K562 (cell line): ENCODE data around the gene TRIM44. TPM values are rescaled to one million over a fixed set of nuclear protein-coding genes. Genes with fewer than 3 reads are reported as not detected.

Experiments used
- ATAC-seq: fragments of 200-7000 bp; cut with Tn5 transposase; 3 replicates; pipeline ENCODE4 v1.9.1; 2020; ENCODE audit warnings: moderate library complexity
- BruUV-seq: library from RNA; stranded (reverse); fragments of 400-500 nt; replicated peaks from 2 replicates; lab custom pipeline; 2021; lab: Mats Ljungman, UMichigan
- CTCF ChIA-PET: fragments of 300-600 bp; formaldehyde crosslinking; extraction: SDS; loops from one replicate; lab custom pipeline; 2021; ENCODE audit warnings: low intra/inter-chr PET ratio; lab: Yijun Ruan, JAX
- POLR2A ChIA-PET: fragments of 300-600, 350-650 bp; sonication (Branson Sonifier 250); formaldehyde crosslinking; extraction: SDS; loops from one replicate; lab custom pipeline; 2021; ENCODE audit warnings: antibody characterized with exemption, inconsistent platforms; lab: Yijun Ruan, JAX
- DNase-seq, 4 experiments: peaks; one replicate each; pipeline versions ENCODE4 v3.0.0 to v3.0.0-alpha.2; 2011 to 2018; ENCODE audit warnings: low spot score in 3 of 4, mixed read lengths in 3 of 4; ENCODE audit errors: extremely low read depth in 1 of 4
- FAIRE-seq: peaks from 2 replicates; lab custom pipeline; 2011; peaks lifted over from hg19 to GRCh38; lab: Jason Lieb, UNC
- H2AFZ ChIP-seq: 2 replicates; pipeline ENCODE4 v1.6.0; 2011; ENCODE audit warnings: low read depth, low read length, control low read depth, inconsistent platforms
- H3K27ac ChIP-seq: fragments of 200-600 bp; 3 replicates; pipeline ENCODE4 v1.8.0; 2011; ENCODE audit warnings: low read depth, mild to moderate bottlenecking, control low read depth, inconsistent platforms, low read length, moderate library complexity, mixed read lengths; ENCODE audit errors: extremely low read depth
- H3K27me3 ChIP-seq, 2 experiments: fragments of 300-600 bp in 1 of 2; 2 replicates in 1 of 2; 3 replicates in 1 of 2; pipeline versions ENCODE4 v1.6.0 to v1.8.0; 2011; ENCODE audit warnings: inconsistent platforms in 2 of 2, low read length in 2 of 2, mild to moderate bottlenecking in 1 of 2, mixed read lengths in 1 of 2, moderate library complexity in 1 of 2; ENCODE audit not compliant: control insufficient read depth in 2 of 2, insufficient read depth in 2 of 2
- H3K36me3 ChIP-seq: fragments of 300-600 bp; 3 replicates; pipeline ENCODE4 v1.8.0; 2011; ENCODE audit warnings: mild to moderate bottlenecking, low read length, inconsistent platforms; ENCODE audit not compliant: control insufficient read depth, insufficient read depth
- H3K4me1 ChIP-seq, 2 experiments: fragments of 200-600 bp in 1 of 2; replicated peaks in 1 of 2; 2 replicates in 1 of 2; 3 replicates in 1 of 2; pipeline versions ENCODE4 v1.5.1 to v1.8.0; 2011; ENCODE audit warnings: inconsistent platforms in 2 of 2, low read length in 2 of 2, mild to moderate bottlenecking in 1 of 2, mixed read lengths in 1 of 2, moderate library complexity in 1 of 2; ENCODE audit not compliant: control insufficient read depth in 2 of 2, insufficient read depth in 2 of 2
- H3K4me2 ChIP-seq: 2 replicates; pipeline ENCODE4 v1.6.1; 2011; ENCODE audit warnings: low read length, control low read depth, inconsistent platforms, mixed read lengths; ENCODE audit not compliant: insufficient read depth
- H3K4me3 ChIP-seq: fragments of 200-600 bp; sonication (generic), shearing (Covaris generic); 2 replicates; pipeline ENCODE4 v1.5.1; 2016; ENCODE audit warnings: control low read depth, inconsistent platforms
- H3K79me2 ChIP-seq: fragments of 200-600 bp; 3 replicates; pipeline ENCODE4 v1.8.0; 2011; ENCODE audit warnings: low read length, inconsistent platforms; ENCODE audit not compliant: control insufficient read depth, insufficient read depth
- H3K9ac ChIP-seq, 2 experiments: 2 replicates each; pipeline versions ENCODE4 v1.6.0 to v1.6.1; 2011; ENCODE audit warnings: low read depth in 2 of 2, low read length in 2 of 2, control low read depth in 1 of 2, inconsistent platforms in 1 of 2, mild to moderate bottlenecking in 1 of 2, mixed read lengths in 1 of 2; ENCODE audit not compliant: insufficient read depth in 1 of 2
- H3K9me1 ChIP-seq: one replicate; pipeline ENCODE4 v1.6.0; 2011; ENCODE audit warnings: inconsistent platforms, mild to moderate bottlenecking, low read length, moderate library complexity; ENCODE audit not compliant: control insufficient read depth, insufficient read depth
- H3K9me3 ChIP-seq: replicated peaks from 2 replicates; pipeline ENCODE4 v1.5.1; 2011; ENCODE audit warnings: low read depth, low read length, inconsistent platforms; ENCODE audit not compliant: control insufficient read depth, insufficient read depth
- H4K20me1 ChIP-seq: replicated peaks from 2 replicates; pipeline ENCODE4 v1.6.1; 2011; ENCODE audit warnings: low read length, inconsistent platforms, mixed read lengths; ENCODE audit not compliant: control insufficient read depth, insufficient read depth
- BRD4 ChIP-seq: fragments of 200-600 bp; sonication (generic); IDR thresholded peaks from 2 replicates; pipeline ENCODE4 v1.6.1; 2017; ENCODE audit warnings: inconsistent platforms
- EHMT2 ChIP-seq: fragments of 450-650 bp; IDR thresholded peaks from 2 replicates; pipeline ENCODE4 v1.6.1; 2018; ENCODE audit warnings: antibody characterized with exemption
- ZNF212 ChIP-seq: fragments of 450-650 bp; formaldehyde crosslinking; IDR thresholded peaks from 2 replicates; pipeline ENCODE4 v1.4.0; 2020; ENCODE audit warnings: mild to moderate bottlenecking
- ZNF75A ChIP-seq: fragments of 450-650 bp; formaldehyde crosslinking; IDR thresholded peaks from 2 replicates; pipeline ENCODE4 v1.4.0; 2020; ENCODE audit warnings: mild to moderate bottlenecking
- WGBS: fragments of 100-300 bp; shearing (Covaris generic); methylation state at CpG from one replicate; pipeline ENCODE4 v1.1.6; 2016; ENCODE audit warnings: low coverage, mixed read lengths; ENCODE audit not compliant: insufficient coverage; ENCODE audit errors: missing lambda C conversion rate; 5-methylcytosine and 5-hydroxymethylcytosine counted together
- in situ Hi-C: fragments of 300-500 bp; cut with MboI; formaldehyde crosslinking; loops from 4 replicates; pipeline ENCODE4 v1.15.0; 2018; ENCODE audit warnings: inconsistent platforms, mixed read lengths
- intact Hi-C: fragments of 100-400 bp; cut with micrococcal nuclease; formaldehyde crosslinking; loops from 2 replicates; pipeline ENCODE4 v1.14.2; 2022
- polyA plus RNA-seq, 8 experiments: library from polyadenylated mRNA; depleted of rRNA in 4 of 8; stranded (reverse) in 5 of 8; unstranded in 3 of 8; fragments of >200 nt; fragmentation: Nextera tagmentation in 2 of 8; fragmentation: Illumina TruSeq in 1 of 8; extraction: Ambion mirVana in 2 of 8; extraction: Trizol in 1 of 8; gene quantifications; 2 replicates each; pipeline versions ENCODE4 v1.2.1 to v1.2.3, GENCODE V29; 2011 to 2014; ENCODE audit warnings: inconsistent platforms in 1 of 8, missing spikeins in 1 of 8
- total RNA-seq, 7 experiments: library from RNA; depleted of rRNA in 6 of 7; stranded (reverse); fragments of >200 nt in 6 of 7; fragmentation: Illumina TruSeq in 2 of 7; extraction: Trizol in 2 of 7; gene quantifications; 2 replicates each; pipeline versions ENCODE4 v1.2.1 to v1.2.3, GENCODE V29; 2011 to 2021; ENCODE audit warnings: low replicate concordance in 1 of 7
- TF ChIP-seq, protein P1 (sequence below), 2 experiments: fragments of 450-650 bp; formaldehyde crosslinking in 1 of 2; IDR thresholded peaks; 2 replicates each; pipeline versions ENCODE4 v1.4.0 to v1.6.1; 2014 to 2020; ENCODE audit warnings: mild to moderate bottlenecking in 2 of 2, borderline replicate concordance in 1 of 2, low read depth in 1 of 2
- TF ChIP-seq, protein P2 (sequence below): fragments of 250-450 bp; sonication (Bioruptor Pico); IDR thresholded peaks from 2 replicates; pipeline ENCODE4 v1.8.0; 2022; ENCODE audit warnings: moderate library complexity, mild to moderate bottlenecking, inconsistent platforms

Gene TRIM44
- total and polyA plus RNA-seq, 9 of the 15 experiments (the other 6 are each of a cell fraction or from before 2014, with no cell fraction given) = 8.3 to 105 (median 37.2) TPM

DNA sequence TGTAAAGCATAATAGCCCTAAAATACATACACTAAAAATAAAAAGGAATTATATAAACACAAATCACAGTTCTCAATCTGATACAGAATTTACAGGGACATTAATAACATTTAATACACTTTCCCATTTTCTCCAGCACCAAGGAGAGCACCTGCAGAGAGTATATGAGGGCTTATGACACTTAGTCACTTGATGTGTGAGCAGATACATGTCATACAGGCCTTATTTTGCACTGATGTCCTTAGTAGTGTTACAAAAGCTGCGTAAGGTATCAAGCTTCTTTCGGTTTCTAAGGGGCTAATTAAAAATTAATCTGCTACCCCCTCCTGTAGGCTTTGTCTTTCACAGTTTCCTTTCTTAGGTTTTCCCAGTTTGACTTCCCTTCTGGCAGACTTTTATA is 61.3 kb downstream of the TRIM44 start:
- CTCF ChIA-PET = no interaction called here

More for the DNA sequence above, 61.3 kb downstream of the TRIM44 start:
- Histone ChIP-seq H3K79me2 (peaks cover 43% of the 10 kb centered on the region), H3K27ac (no peak overlapping the region), H2AFZ (no peak overlapping the region), H3K27me3 (no peaks in the 10 kb centered on the region), H3K9me3 (no peaks in the 10 kb centered on the region; the same call in 1 of the 2 replicates), H3K36me3 (peaks cover 33% of the 10 kb centered on the region), H3K4me3 (no peak overlapping the region), H3K9ac (no peak overlapping the region), H4K20me1 (no peaks in the 10 kb centered on the region), H3K4me2 (no peak overlapping the region), H3K4me1 (no peaks in the 10 kb centered on the region; a peak in 1 of 5 replicates), H3K9me1 (no peaks in the 10 kb centered on the region)
- ATAC-seq (no peak), FAIRE-seq (no peak), DNase-seq (no peak)
- in situ Hi-C loops = no loop called here
- POLR2A ChIA-PET = no interaction called here
- no peak for TF ChIP-seq ZNF212 (CRISPR knock-in tag)
- TF ChIP-seq BRD4 = no peak
- TF ChIP-seq, protein P1, sequence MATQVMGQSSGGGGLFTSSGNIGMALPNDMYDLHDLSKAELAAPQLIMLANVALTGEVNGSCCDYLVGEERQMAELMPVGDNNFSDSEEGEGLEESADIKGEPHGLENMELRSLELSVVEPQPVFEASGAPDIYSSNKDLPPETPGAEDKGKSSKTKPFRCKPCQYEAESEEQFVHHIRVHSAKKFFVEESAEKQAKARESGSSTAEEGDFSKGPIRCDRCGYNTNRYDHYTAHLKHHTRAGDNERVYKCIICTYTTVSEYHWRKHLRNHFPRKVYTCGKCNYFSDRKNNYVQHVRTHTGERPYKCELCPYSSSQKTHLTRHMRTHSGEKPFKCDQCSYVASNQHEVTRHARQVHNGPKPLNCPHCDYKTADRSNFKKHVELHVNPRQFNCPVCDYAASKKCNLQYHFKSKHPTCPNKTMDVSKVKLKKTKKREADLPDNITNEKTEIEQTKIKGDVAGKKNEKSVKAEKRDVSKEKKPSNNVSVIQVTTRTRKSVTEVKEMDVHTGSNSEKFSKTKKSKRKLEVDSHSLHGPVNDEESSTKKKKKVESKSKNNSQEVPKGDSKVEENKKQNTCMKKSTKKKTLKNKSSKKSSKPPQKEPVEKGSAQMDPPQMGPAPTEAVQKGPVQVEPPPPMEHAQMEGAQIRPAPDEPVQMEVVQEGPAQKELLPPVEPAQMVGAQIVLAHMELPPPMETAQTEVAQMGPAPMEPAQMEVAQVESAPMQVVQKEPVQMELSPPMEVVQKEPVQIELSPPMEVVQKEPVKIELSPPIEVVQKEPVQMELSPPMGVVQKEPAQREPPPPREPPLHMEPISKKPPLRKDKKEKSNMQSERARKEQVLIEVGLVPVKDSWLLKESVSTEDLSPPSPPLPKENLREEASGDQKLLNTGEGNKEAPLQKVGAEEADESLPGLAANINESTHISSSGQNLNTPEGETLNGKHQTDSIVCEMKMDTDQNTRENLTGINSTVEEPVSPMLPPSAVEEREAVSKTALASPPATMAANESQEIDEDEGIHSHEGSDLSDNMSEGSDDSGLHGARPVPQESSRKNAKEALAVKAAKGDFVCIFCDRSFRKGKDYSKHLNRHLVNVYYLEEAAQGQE (IDR thresholded peaks at IDR 0.05; ENCODE audit: borderline replicate concordance) = peak; percentile 90
- TF ChIP-seq, protein P1 (CRISPR knock-in tag; IDR thresholded peaks at IDR 0.05; ENCODE audit: low read depth) = 0 out of 2 replicates have a peak, but pooled peaks have one; percentile 57
- TF ChIP-seq, protein P2, sequence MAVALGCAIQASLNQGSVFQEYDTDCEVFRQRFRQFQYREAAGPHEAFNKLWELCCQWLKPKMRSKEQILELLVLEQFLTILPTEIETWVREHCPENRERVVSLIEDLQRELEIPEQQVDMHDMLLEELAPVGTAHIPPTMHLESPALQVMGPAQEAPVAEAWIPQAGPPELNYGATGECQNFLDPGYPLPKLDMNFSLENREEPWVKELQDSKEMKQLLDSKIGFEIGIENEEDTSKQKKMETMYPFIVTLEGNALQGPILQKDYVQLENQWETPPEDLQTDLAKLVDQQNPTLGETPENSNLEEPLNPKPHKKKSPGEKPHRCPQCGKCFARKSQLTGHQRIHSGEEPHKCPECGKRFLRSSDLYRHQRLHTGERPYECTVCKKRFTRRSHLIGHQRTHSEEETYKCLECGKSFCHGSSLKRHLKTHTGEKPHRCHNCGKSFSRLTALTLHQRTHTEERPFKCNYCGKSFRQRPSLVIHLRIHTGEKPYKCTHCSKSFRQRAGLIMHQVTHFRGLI (CRISPR knock-in tag) = no peak
- TF ChIP-seq ZNF75A (CRISPR knock-in tag) = no peak
- TF ChIP-seq EHMT2 = peak; percentile 68; the same call in 1 of the 2 replicates
- no TSS peak for BruUV-seq
- intact Hi-C loops = no loop called here
- WGBS = 86% methylated on average over 2 of the region's 2 CpGs
